Mucosa of rectum (tissue), 2 donors: ENCODE measurements around the gene CHMP4A.
A peak's percentile ranks its signal among the peaks of the same experiment; 100 is the strongest.

ENCODE experiments used
- H3K27ac ChIP-seq, 2 donors: one replicate each; pipeline ENCODE4 v1.7.0; 2013; ENCODE audit warnings: inconsistent platforms in 2 of 2, low read depth in 2 of 2, low read length in 2 of 2
- H3K27me3 ChIP-seq, 2 donors: one replicate each; pipeline ENCODE4 v1.7.0; 2013; ENCODE audit warnings: low read length in 2 of 2; ENCODE audit not compliant: control insufficient read depth in 2 of 2, insufficient read depth in 2 of 2
- H3K36me3 ChIP-seq, 2 donors: one replicate each; pipeline ENCODE4 v1.7.0; 2013; ENCODE audit warnings: low read length in 2 of 2; ENCODE audit not compliant: control insufficient read depth in 2 of 2, insufficient read depth in 2 of 2
- H3K4me1 ChIP-seq, 2 donors: one replicate each; pipeline ENCODE4 v1.7.0; 2013; ENCODE audit warnings: low read length in 2 of 2, mild to moderate bottlenecking in 1 of 2; ENCODE audit not compliant: control insufficient read depth in 2 of 2, insufficient read depth in 2 of 2
- H3K4me3 ChIP-seq, 2 donors: one replicate each; pipeline ENCODE4 v1.7.0; 2013; ENCODE audit warnings: low read length in 2 of 2
- H3K9ac ChIP-seq, 2 donors: one replicate each; pipeline ENCODE4 v1.7.0; 2013; ENCODE audit warnings: low read length in 2 of 2, low read depth in 1 of 2, mild to moderate bottlenecking in 1 of 2
- H3K9me3 ChIP-seq, 2 donors: one replicate each; pipeline ENCODE4 v1.7.0; 2013; ENCODE audit warnings: low read length in 2 of 2; ENCODE audit not compliant: control insufficient read depth in 2 of 2
- donor health status: healthy.
- donor health status: Normal muscosa, but diverticular disease.

The CHMP4A gene

GRCh38 chr14:24186831-24187538 is 26.3 kb downstream of the CHMP4A start:
- H3K4me3 ChIP-seq, result no peak overlapping the region
- peaks cover 9% of the 10 kb centered on the region in 2 donors for H3K4me1 ChIP-seq
- peaks cover 26 to 55% of the 10 kb centered on the region in 2 donors for H3K36me3 ChIP-seq
- no peaks in the 10 kb centered on the region for H3K27me3 ChIP-seq
- no peak overlapping the region for H3K9ac ChIP-seq
- no peak overlapping the region for H3K27ac ChIP-seq
- H3K9me3 ChIP-seq, result no peaks in the 10 kb centered on the region

- no peak overlapping the region for H3K4me3 ChIP-seq
- H3K36me3 ChIP-seq, result peaks cover 33 to 57% of the 10 kb centered on the region in 2 donors
- H3K9ac ChIP-seq, result no peak overlapping the region
- H3K4me1 ChIP-seq, result peaks cover 9% of the 10 kb centered on the region in 2 donors
- no peaks in the 10 kb centered on the region for H3K9me3 ChIP-seq
- no peak overlapping the region for H3K27ac ChIP-seq
- no peaks in the 10 kb centered on the region for H3K27me3 ChIP-seq
Measured at GRCh38 chr14:24185741-24186140, 27.5 kb downstream of the CHMP4A start.

- H3K36me3 ChIP-seq, result peaks cover 38 to 65% of the 10 kb centered on the region in 2 donors
- no peak overlapping the region for H3K4me3 ChIP-seq
- peaks cover 9% of the 10 kb centered on the region in 2 donors for H3K4me1 ChIP-seq
Measured at GRCh38 chr14:24185026-24185425, 28.3 kb downstream of the CHMP4A start.

GRCh38 chr14:24184104-24184970 is 29.0 kb downstream of the CHMP4A start:
- H3K27me3 ChIP-seq, result no peaks in the 10 kb centered on the region
- H3K4me1 ChIP-seq, result peaks cover 9% of the 10 kb centered on the region in 2 donors
- H3K9ac ChIP-seq, result no peak overlapping the region
- no peaks in the 10 kb centered on the region for H3K9me3 ChIP-seq
- H3K36me3 ChIP-seq, result peaks cover 42 to 71% of the 10 kb centered on the region in 2 donors
- H3K4me3 ChIP-seq, result no peak overlapping the region
- no peak overlapping the region for H3K27ac ChIP-seq

More at GRCh38 chr14:24185026-24185425, 28.3 kb downstream of the CHMP4A start:
- H3K9ac ChIP-seq, result no peak overlapping the region
- no peak overlapping the region for H3K27ac ChIP-seq
- H3K27me3 ChIP-seq, result no peaks in the 10 kb centered on the region
- no peaks in the 10 kb centered on the region for H3K9me3 ChIP-seq

GRCh38 chr14:24183014-24183481 is 30.2 kb downstream of the CHMP4A start:
- H3K36me3 ChIP-seq, result peaks cover 55 to 79% of the 10 kb centered on the region in 2 donors

GRCh38 chr14:24182110-24182882 is 31.0 kb downstream of the CHMP4A start:
- Histone ChIP-seq H3K36me3 (peaks cover 55 to 84% of the 10 kb centered on the region in 2 donors), H3K27ac (no peak overlapping the region), H3K4me1 (no peaks in the 10 kb centered on the region), H3K27me3 (no peaks in the 10 kb centered on the region), H3K4me3 (no peak overlapping the region), H3K9me3 (no peaks in the 10 kb centered on the region), H3K9ac (no peak overlapping the region)

More at GRCh38 chr14:24183014-24183481, 30.2 kb downstream of the CHMP4A start:
- no peaks in the 10 kb centered on the region for H3K27me3 ChIP-seq
- no peak overlapping the region for H3K4me3 ChIP-seq
- H3K4me1 ChIP-seq, result peaks cover 5% of the 10 kb centered on the region in 2 donors
- no peaks in the 10 kb centered on the region for H3K9me3 ChIP-seq
- H3K27ac ChIP-seq, result no peak overlapping the region
- no peak overlapping the region for H3K9ac ChIP-seq

GRCh38 chr14:24181371-24182077 is 31.8 kb downstream of the CHMP4A start:
- Histone ChIP-seq H3K9ac (no peak overlapping the region), H3K4me3 (no peak overlapping the region), H3K27me3 (no peaks in the 10 kb centered on the region), H3K36me3 (peaks cover 58 to 85% of the 10 kb centered on the region in 2 donors), H3K4me1 (no peaks in the 10 kb centered on the region), H3K27ac (no peak overlapping the region), H3K9me3 (no peaks in the 10 kb centered on the region)

GRCh38 chr14:24179961-24180796 is 33.1 kb downstream of the CHMP4A start:
- H3K36me3 ChIP-seq, result peaks cover 55 to 75% of the 10 kb centered on the region in 2 donors
- H3K9me3 ChIP-seq, result no peaks in the 10 kb centered on the region
- H3K4me3 ChIP-seq, result no peak overlapping the region
- peak overlapping the region in 1 of 2 donors; percentile 38 for H3K27ac ChIP-seq
- H3K9ac ChIP-seq, result no peak overlapping the region
- H3K4me1 ChIP-seq, result no peaks in the 10 kb centered on the region
- no peaks in the 10 kb centered on the region for H3K27me3 ChIP-seq
